ENCODE measurements around the gene PDE6D. TPM values are rescaled to one million over a fixed set of nuclear protein-coding genes. Genes with fewer than 3 reads are reported as not detected.

PDE6D gene
- total RNA-seq, 1 experiment from 2014 or later: 31.4 TPM

DNA sequence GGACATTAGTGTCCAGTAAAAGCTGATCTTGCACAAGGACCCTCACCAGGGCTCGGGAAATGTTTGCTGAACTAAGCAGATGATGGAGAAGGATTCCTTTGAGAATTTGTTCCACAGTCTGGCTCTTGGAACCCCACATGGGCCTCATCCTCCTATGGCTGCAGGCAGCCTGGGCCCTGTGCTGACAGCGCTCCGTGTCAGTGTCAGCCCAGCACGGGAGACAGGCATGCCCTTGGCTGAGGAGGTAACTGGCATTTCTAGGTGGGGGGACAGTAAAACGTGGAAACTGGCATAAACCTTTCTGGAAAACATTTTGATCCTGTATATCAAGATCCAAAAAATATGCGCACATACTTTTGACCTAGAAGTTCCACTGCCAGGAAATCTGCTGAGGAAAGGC is 62.3 kb downstream of the PDE6D start:
- intact Hi-C loops (cut with micrococcal nuclease; ENCODE audit: unreplicated experiment): no loop called here
- H3K9me3 ChIP-seq (ENCODE audit: control insufficient read depth, insufficient read depth, low read depth, low read length): no peaks in the 10 kb centered on the region
- TF ChIP-seq, protein P1, sequence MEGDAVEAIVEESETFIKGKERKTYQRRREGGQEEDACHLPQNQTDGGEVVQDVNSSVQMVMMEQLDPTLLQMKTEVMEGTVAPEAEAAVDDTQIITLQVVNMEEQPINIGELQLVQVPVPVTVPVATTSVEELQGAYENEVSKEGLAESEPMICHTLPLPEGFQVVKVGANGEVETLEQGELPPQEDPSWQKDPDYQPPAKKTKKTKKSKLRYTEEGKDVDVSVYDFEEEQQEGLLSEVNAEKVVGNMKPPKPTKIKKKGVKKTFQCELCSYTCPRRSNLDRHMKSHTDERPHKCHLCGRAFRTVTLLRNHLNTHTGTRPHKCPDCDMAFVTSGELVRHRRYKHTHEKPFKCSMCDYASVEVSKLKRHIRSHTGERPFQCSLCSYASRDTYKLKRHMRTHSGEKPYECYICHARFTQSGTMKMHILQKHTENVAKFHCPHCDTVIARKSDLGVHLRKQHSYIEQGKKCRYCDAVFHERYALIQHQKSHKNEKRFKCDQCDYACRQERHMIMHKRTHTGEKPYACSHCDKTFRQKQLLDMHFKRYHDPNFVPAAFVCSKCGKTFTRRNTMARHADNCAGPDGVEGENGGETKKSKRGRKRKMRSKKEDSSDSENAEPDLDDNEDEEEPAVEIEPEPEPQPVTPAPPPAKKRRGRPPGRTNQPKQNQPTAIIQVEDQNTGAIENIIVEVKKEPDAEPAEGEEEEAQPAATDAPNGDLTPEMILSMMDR (IDR thresholded peaks at IDR 0.05): no peak
- TF ChIP-seq SIN3A (IDR thresholded peaks at IDR 0.05; ENCODE audit: borderline replicate concordance, insufficient read depth, low read depth, low read length) (no peak), POLR2AphosphoS5 (IDR thresholded peaks at IDR 0.05; ENCODE audit: low read depth, low read length) (no peak), REST (IDR thresholded peaks at IDR 0.05; ENCODE audit: insufficient read depth in 1 of 2, low read depth in 2 of 2, low read length in 1 of 2) (no peak), TCF7L2 (IDR thresholded peaks at IDR 0.05; ENCODE audit: low read depth, low read length) (no peak)
- in situ Hi-C loops (cut with HindIII; ENCODE audit: low pct_unique_long_range_greater_than_20kb, low sequenced_read_pairs): no loop called here
- no peak for ATAC-seq
- no peak overlapping the region for H3K4me3 ChIP-seq (ENCODE audit: low read depth in 2 of 2, low read length in 2 of 2)
- no TSS peak for BruUV-seq (replicated peaks)
- no peaks in the 10 kb centered on the region for H3K27me3 ChIP-seq (ENCODE audit: control insufficient read depth, insufficient read depth, low read length)
- ChIA-PET CTCF (no interaction called here), POLR2A (no interaction called here)
- H3K27ac ChIP-seq (ENCODE audit: low read length): no peak overlapping the region
- no peaks in the 10 kb centered on the region for H3K36me3 ChIP-seq (ENCODE audit: control insufficient read depth, insufficient read depth, low read length)
- DNase-seq (ENCODE audit: low read depth, low spot score): no peak
- H3K4me1 ChIP-seq (ENCODE audit: control insufficient read depth, insufficient read depth, low read length): peaks cover 22% of the 10 kb centered on the region

- TF ChIP-seq SIN3A (IDR thresholded peaks at IDR 0.05; ENCODE audit: borderline replicate concordance, insufficient read depth, low read depth, low read length): no peak
- TF ChIP-seq, protein P1 (IDR thresholded peaks at IDR 0.05): no peak
- TF ChIP-seq TCF7L2 (IDR thresholded peaks at IDR 0.05; ENCODE audit: low read depth, low read length): no peak
- TF ChIP-seq POLR2AphosphoS5 (IDR thresholded peaks at IDR 0.05; ENCODE audit: low read depth, low read length): no peak
- TF ChIP-seq REST (IDR thresholded peaks at IDR 0.05; ENCODE audit: insufficient read depth in 1 of 2, low read depth in 2 of 2, low read length in 1 of 2): no peak
- intact Hi-C loops (cut with micrococcal nuclease; ENCODE audit: unreplicated experiment): no loop called here
- no peak for DNase-seq (ENCODE audit: low read depth, low spot score)
- H3K27ac ChIP-seq (ENCODE audit: low read length): no peak overlapping the region
- ChIA-PET POLR2A (no interaction called here), CTCF (no interaction called here)
- no TSS peak for BruUV-seq (replicated peaks)
- no peak overlapping the region for H3K4me3 ChIP-seq (ENCODE audit: low read depth in 2 of 2, low read length in 2 of 2)
- H3K36me3 ChIP-seq (ENCODE audit: control insufficient read depth, insufficient read depth, low read length): no peaks in the 10 kb centered on the region; the same call in 1 of the 2 replicates
- in situ Hi-C loops (cut with HindIII; ENCODE audit: low pct_unique_long_range_greater_than_20kb, low sequenced_read_pairs): no loop called here
- H3K9me3 ChIP-seq (ENCODE audit: control insufficient read depth, insufficient read depth, low read depth, low read length): no peaks in the 10 kb centered on the region
- H3K4me1 ChIP-seq (ENCODE audit: control insufficient read depth, insufficient read depth, low read length): peaks cover 30% of the 10 kb centered on the region
- no peaks in the 10 kb centered on the region for H3K27me3 ChIP-seq (ENCODE audit: control insufficient read depth, insufficient read depth, low read length)
- ATAC-seq: no peak
These were observed 63.6 kb downstream of the PDE6D start for GRCh38 chr2:231717281-231718171.
